ENCODE results near the gene NOP16.

GRCh38 chr5:176362233-176362490 lies 26.2 kb downstream of the NOP16 start:
- TF ChIP-seq CTCF (conservative IDR thresholded peaks at IDR 0.05) (no peak), EZH2 (IDR thresholded peaks at IDR 0.05; ENCODE audit: low read depth) (no peak)
